ENCODE results near the gene VTA1. TPM values are rescaled to one million over a fixed set of nuclear protein-coding genes. Genes with fewer than 3 reads are reported as not detected.

The VTA1 gene
- total and polyA plus RNA-seq, 4 donors: 17.3 to 33.2 (median 28.3) TPM

- Histone ChIP-seq H3K36me3 (ENCODE audit: control insufficient read depth in 4 of 4, insufficient read depth in 3 of 4, low read depth in 1 of 4, low read length in 3 of 4) (peaks cover 2 to 21% (median 8%) of the 10 kb centered on the region in 4 donors), H3K9ac (ENCODE audit: low read depth in 1 of 2, low read length in 2 of 2) (no peak overlapping the region)
Measured at GRCh38 chr6:142218446-142218845, 71.4 kb downstream of the VTA1 start.

GRCh38 chr6:142222022-142222421, 75.0 kb downstream of the VTA1 start:
- no peak overlapping the region for H3K9ac ChIP-seq (ENCODE audit: low read depth in 1 of 2, low read length in 2 of 2)
- no peak overlapping the region for H3K27ac ChIP-seq (ENCODE audit: low read depth in 1 of 2, low read length in 2 of 2)
- peaks cover 0 to 12% (median 4%) of the 10 kb centered on the region in 4 donors for H3K36me3 ChIP-seq (ENCODE audit: control insufficient read depth in 4 of 4, insufficient read depth in 3 of 4, low read depth in 1 of 4, low read length in 3 of 4)
- WGBS: 87% methylated on average over 6 of the region's 6 CpGs
- peaks cover 0 to 2% (median under 1%) of the 10 kb centered on the region in 4 donors for H3K4me1 ChIP-seq (ENCODE audit: control insufficient read depth in 4 of 4, insufficient read depth in 4 of 4, low read length in 3 of 4)
- no peak for DNase-seq (ENCODE audit: low spot score)
- no peak overlapping the region for H3K4me3 ChIP-seq (ENCODE audit: low read depth in 1 of 3, low read length in 3 of 3)
- TF ChIP-seq REST (IDR thresholded peaks at IDR 0.05) (no peak), FOXA2 (IDR thresholded peaks at IDR 0.05) (no peak), HNF4G (IDR thresholded peaks at IDR 0.05) (no peak)
- no peaks in the 10 kb centered on the region for H3K9me3 ChIP-seq (ENCODE audit: control insufficient read depth in 4 of 4, low read length in 3 of 4)
- H3K27me3 ChIP-seq (ENCODE audit: control insufficient read depth in 4 of 4, insufficient read depth in 4 of 4, low read length in 3 of 4): no peaks in the 10 kb centered on the region

More at GRCh38 chr6:142218446-142218845, 71.4 kb downstream of the VTA1 start:
- 92% methylated on average over 2 of the region's 2 CpGs for WGBS
- DNase-seq (ENCODE audit: low spot score): no peak
- Histone ChIP-seq H3K4me1 (ENCODE audit: control insufficient read depth in 4 of 4, insufficient read depth in 4 of 4, low read length in 3 of 4) (no peaks in the 10 kb centered on the region), H3K9me3 (ENCODE audit: control insufficient read depth in 4 of 4, low read length in 3 of 4) (no peaks in the 10 kb centered on the region), H3K4me3 (ENCODE audit: low read depth in 1 of 3, low read length in 3 of 3) (no peak overlapping the region), H3K27me3 (ENCODE audit: control insufficient read depth in 4 of 4, insufficient read depth in 4 of 4, low read length in 3 of 4) (no peaks in the 10 kb centered on the region), H3K27ac (ENCODE audit: low read depth in 1 of 2, low read length in 2 of 2) (no peak overlapping the region)
- TF ChIP-seq FOXA2 (IDR thresholded peaks at IDR 0.05): no peak

- H3K9me3 ChIP-seq (ENCODE audit: control insufficient read depth in 4 of 4, low read length in 3 of 4): peaks cover 0 to 6% (median 0%) of the 10 kb centered on the region in 4 donors
- H3K9ac ChIP-seq (ENCODE audit: low read depth in 1 of 2, low read length in 2 of 2): no peak overlapping the region
- H3K4me3 ChIP-seq (ENCODE audit: low read depth in 1 of 3, low read length in 3 of 3): no peak overlapping the region
- H3K27me3 ChIP-seq (ENCODE audit: control insufficient read depth in 4 of 4, insufficient read depth in 4 of 4, low read length in 3 of 4): no peaks in the 10 kb centered on the region
- H3K36me3 ChIP-seq (ENCODE audit: control insufficient read depth in 4 of 4, insufficient read depth in 3 of 4, low read depth in 1 of 4, low read length in 3 of 4): peaks cover 0 to 7% (median 2%) of the 10 kb centered on the region in 4 donors
- no peak overlapping the region for H3K27ac ChIP-seq (ENCODE audit: low read depth in 1 of 2, low read length in 2 of 2)
- no peak for DNase-seq (ENCODE audit: low spot score)
- H3K4me1 ChIP-seq (ENCODE audit: control insufficient read depth in 4 of 4, insufficient read depth in 4 of 4, low read length in 3 of 4): peaks cover 0 to 2% (median under 1%) of the 10 kb centered on the region in 4 donors
- WGBS: 87% methylated on average over 8 of the region's 8 CpGs
- no peak for TF ChIP-seq RAD21 (IDR thresholded peaks at IDR 0.05)
- TF ChIP-seq GABPA (IDR thresholded peaks at IDR 0.05 in 1 of 2, conservative IDR thresholded peaks at IDR 0.05 in 1 of 2): no peak
- TF ChIP-seq TAF1 (conservative IDR thresholded peaks at IDR 0.05): no peak
- no peak for TF ChIP-seq SP1 (IDR thresholded peaks at IDR 0.05)
- TF ChIP-seq FOXA1 (IDR thresholded peaks at IDR 0.05): no peak
- TF ChIP-seq YY1 (IDR thresholded peaks at IDR 0.05): no peak
- no peak for TF ChIP-seq FOXA2 (IDR thresholded peaks at IDR 0.05)
- no peak for TF ChIP-seq RXRA (IDR thresholded peaks at IDR 0.05)
- no peak for TF ChIP-seq HNF4A (conservative IDR thresholded peaks at IDR 0.05)
- TF ChIP-seq NR2F2 (IDR thresholded peaks at IDR 0.05): no peak
- no peak for TF ChIP-seq EGR1 (IDR thresholded peaks at IDR 0.05; ENCODE audit: low read depth in 2 of 2)
- TF ChIP-seq CTCF (IDR thresholded peaks at IDR 0.05; ENCODE audit: low read depth, low read length, missing input control): no peak
- no peak for TF ChIP-seq ZBTB33 (IDR thresholded peaks at IDR 0.05)
- no peak for TF ChIP-seq ATF3 (IDR thresholded peaks at IDR 0.05)
- no peak for TF ChIP-seq MAX (IDR thresholded peaks at IDR 0.05)
- no peak for TF ChIP-seq REST (IDR thresholded peaks at IDR 0.05)
Measured at GRCh38 chr6:142223938-142224337, 76.9 kb downstream of the VTA1 start.
